Measurements from ENCODE around the gene SEMA6D.

The SEMA6D gene

DNA sequence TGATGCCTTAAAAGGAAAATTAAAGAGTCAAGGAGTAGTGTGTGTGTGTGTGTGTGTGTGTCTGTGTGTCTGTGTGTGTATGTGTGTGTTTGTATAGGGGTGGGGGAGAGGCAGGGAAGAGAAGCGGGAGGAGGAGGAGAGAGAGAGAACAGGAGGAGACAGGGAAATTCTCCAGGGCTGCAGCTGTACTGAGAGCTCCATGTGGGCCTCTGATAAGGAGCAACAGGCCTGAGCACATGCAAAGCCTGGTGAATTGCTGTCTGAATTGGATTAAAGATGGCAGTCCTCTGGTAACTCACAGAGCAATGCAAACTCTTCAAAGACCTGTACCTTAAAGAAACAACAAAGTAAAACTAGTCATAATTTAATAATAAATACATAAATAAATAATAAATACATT, 70.6 kb downstream of the SEMA6D start:
- DNase-seq (ENCODE audit: low read depth in 2 of 2), result no peak

DNA sequence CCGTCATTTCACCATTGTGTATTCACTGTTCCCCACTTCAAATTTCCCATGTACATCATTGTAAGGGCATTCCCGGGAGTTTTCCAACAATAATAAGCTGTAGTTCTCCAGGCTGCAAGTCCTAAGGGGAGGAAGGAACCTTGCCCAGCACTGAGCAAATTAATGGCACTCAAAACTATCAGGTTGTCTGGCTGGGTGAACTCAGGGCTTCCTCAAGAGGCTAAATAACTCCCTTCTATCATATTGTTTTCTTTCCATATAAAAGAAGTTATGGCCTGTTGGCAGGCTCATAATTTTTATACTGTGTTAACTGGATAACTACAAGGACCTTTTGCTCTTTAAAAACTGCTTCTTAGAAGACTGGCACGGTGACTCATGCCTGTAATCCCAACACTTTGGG, 71.4 kb downstream of the SEMA6D start:
- no peak for DNase-seq (ENCODE audit: low read depth in 2 of 2)

DNA sequence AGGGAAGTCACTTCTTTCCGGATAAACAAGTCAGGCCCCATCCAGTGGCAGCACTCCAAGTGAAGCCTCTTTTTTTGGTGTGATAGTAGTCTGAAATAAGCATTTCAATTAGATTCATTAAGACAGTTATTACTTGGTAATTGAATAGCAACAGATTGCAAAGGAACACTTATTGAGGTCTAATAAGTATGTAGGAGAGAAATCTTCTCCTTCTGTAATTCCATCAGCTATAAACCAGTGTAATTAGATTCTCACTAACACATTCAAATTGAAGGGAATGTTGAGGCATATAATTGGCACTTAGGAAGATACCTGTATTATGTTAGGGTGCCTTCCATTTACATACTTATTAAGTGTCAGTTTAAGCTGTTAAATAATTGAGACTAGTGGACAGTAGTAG, 73.9 kb downstream of the SEMA6D start:
- no peak for DNase-seq (ENCODE audit: low read depth in 2 of 2)

DNA sequence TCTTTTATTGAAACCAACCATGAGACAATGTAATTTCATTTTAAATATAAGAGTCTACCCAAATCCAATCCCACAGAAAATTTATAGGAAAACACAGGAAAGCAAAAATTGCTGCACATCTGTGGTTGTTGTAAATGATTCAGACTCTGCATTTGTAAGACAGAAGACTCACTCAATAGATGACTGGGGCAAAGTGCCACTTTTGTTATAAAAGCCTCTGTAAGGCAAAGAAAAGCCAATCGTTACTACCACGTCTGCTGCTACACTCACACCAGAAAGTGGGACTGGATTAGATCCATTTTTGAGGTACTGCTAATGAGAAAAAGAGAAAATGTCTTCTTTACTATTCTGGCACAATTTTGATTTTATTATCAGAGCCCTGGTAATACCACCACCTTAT, 74.9 kb downstream of the SEMA6D start:
- no peak for DNase-seq (ENCODE audit: low read depth in 2 of 2)

DNA sequence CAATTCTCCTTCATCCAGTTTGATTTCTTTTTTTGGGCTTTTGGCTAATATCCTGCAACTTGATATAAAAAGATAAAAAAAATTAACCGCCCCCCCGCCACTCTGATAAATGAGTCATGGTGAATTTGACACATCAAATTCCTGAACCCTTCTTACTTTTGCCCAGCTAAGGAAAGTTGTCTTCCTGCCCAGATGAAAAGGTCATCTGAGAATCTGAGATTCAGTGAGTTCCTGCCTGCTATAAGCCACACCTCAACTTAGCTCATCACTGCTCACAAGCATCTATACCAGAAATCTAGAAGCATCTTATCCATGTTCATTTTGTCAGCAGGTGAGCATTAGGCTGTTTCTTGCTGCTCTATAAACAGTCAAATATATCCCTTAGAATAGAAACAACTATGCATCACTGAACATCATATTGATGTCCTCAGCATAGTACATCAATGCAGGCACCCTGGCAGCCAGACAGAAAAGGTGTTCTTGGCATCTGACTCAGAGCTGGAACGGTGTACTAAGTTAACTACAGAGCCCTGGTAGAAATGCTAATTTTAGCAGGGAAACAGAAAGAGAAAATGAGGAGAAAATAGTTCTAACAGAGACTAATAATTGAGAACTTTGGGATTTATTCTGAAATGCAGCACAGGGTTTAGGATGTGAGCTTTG, 77.1 kb downstream of the SEMA6D start:
- DNase-seq (ENCODE audit: low read depth in 2 of 2), result no peak

DNA sequence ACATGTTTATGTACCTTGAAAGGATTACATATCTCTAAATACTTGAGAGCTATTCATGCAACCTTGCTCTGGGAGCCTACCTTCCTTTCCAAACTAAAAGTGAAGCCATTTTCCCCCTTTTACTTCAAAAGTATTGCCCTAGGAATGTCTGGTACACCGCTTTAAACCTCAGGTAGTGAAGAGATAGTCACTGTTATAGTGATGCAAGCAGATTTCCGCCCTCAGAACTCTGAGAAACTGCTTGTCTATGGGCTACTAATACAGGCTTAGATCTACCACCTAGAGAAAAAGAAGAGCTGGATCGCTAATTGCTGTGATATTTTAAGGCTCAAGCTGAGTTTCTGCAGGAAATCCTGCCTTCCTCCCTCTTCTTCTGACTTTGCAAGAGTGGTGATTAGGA, 78.6 kb downstream of the SEMA6D start:
- no peak for DNase-seq (ENCODE audit: low read depth in 2 of 2)

DNA sequence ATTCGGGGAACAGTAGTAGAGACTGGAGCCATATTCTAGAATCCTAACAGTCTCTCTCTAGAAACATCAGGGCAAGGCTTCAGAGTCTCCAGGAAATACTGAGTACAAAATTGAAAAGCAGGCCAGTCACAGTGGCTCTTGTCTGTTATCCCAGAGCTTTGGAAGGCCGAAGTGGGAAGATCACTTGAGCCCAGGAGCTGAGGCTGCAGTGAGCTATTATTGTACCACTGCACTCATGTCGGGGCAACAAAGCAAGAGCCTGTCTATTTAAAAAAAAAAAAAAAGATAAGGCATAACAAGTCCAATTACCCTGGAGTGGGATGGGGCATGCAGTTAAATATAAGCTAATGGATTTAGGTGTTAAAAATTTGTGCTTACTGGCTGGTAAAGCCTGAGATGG, 79.0 kb downstream of the SEMA6D start:
- DNase-seq (ENCODE audit: low read depth in 2 of 2), result no peak

DNA sequence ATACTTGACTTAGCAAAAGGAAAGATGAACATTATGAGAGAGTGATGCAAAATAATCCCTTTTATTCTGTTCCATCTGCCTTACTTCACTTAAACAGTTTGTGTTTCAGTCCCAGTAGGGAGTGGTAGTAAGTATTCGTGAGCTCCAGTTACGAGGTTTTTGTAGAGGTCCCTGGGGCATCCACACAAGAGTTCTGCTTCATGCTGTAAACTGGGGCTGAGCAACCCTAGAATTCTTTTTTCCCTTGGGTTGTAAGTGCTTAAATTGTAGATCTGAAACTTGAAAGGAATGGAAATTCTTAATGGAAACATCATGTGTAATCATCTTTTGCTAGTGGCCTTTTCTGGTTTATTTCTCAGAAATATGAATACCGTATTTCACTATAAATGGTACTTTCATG, 79.5 kb downstream of the SEMA6D start:
- DNase-seq (ENCODE audit: low read depth in 2 of 2), result no peak

DNA sequence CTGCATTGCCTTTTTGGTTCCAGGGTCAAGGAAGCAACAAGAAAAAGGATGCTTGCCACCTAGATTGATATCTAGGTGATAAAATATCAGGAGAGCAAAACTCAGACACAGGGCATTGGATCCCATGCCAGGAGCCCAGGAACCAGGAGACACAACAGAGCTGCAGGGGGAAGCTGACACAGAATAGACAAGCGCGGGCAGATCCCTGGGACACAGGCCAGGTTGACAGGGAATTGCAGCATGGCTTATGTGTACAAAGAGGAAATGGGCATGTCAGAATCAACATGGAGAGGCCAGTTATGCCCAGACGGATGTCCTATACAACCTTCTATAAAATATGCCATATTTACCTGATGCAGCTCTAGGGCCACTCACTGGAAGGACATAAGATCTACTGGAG, 84.2 kb downstream of the SEMA6D start:
- no peak for DNase-seq (ENCODE audit: low read depth in 2 of 2)

DNA sequence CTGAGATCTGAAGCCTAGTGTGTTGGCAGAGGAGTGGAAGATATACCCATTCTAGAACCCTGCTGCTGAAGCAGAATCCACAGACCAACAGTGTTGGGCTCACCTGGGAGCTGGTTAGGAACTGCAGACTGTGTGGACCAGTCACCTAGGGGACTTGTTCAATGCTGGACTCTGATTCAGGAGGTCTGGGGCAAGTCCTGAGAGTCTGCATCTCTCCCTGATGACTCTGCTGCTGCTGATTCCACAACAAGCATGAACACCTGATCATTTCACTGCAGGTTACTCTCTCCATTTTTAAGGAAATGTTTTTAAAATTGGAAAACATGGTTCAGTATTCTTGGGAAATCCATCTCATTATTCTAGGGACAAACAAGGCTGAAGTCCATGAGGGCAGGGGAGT, 84.9 kb downstream of the SEMA6D start:
- DNase-seq (ENCODE audit: low read depth in 2 of 2), result no peak

DNA sequence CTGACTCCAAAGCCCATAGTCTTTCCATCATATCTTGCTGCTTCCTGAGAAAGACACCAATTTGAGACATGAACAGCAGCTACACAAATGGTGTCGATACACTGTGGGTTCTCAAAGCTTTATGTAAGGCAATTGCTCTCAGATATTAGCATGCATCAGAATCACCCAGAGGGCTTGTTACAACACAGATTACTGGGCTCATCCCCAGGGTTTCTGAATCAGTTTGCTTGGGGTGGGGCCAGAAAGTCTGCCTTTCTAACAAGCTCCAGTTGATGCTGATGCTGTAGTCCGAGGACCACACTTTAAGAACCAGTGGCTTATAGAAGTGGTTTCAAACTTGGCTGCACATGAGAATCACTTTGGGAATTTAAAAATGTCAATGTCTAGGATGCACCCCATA, 86.5 kb downstream of the SEMA6D start:
- DNase-seq (ENCODE audit: low read depth in 2 of 2), result no peak

DNA sequence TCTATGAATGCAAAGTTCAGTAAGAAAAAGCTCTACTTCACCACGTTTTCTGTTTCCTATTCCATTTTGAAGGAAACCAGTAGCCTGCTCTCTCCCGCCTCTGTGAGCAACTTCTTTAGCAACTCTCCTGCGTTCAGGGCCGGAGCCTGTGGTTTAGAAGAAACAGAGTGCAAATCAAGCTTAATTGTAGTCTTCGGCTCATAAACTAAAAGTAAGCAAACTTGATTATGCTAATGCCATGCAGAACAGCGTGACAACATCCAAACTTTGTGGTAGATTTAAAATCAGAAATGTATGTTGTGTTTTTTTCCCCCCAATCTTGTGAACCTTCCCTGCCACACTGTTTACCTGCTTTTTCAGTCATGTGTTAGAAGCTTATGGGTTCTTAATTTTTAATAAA, 87.4 kb downstream of the SEMA6D start:
- DNase-seq (ENCODE audit: low read depth in 2 of 2), result no peak

DNA sequence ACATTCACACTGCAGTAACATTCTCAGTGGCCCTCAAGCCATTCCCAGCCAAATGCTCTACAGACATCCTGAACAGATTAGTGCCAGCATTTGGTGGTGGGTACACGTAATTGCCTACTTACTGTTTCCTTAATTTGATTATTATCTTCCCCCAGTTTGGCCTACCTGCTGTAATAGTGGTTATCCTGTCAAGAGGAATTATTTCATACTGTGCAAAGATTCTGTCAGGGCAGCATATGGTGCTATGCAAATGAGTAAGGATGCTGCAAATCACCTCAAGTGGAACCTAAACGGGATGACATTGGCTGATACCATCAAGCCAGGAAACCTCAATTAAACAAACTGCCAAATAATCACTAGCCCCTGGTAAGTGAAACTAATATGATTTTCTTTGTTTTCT, 88.7 kb downstream of the SEMA6D start:
- no peak for DNase-seq (ENCODE audit: low read depth in 2 of 2)

DNA sequence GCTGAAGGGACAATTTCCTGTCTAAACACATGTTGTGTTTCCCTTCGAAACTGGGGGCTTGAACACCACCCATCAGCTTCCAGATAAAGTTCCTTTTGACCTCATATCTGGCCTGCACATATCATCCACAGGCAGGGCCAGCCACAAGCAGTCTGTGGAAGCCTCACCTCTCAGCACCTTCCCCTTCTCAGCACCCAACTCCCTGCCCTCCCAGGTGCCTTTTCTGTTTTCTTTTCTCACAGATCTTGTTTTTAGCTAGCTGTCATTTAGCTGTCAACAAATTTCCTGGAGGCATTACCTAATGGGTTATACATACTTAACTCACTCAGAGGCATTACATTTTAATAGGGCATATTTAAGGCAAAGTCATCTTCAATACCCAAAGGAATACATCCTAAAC, 93.9 kb downstream of the SEMA6D start:
- no peak for DNase-seq (ENCODE audit: low read depth in 2 of 2)

DNA sequence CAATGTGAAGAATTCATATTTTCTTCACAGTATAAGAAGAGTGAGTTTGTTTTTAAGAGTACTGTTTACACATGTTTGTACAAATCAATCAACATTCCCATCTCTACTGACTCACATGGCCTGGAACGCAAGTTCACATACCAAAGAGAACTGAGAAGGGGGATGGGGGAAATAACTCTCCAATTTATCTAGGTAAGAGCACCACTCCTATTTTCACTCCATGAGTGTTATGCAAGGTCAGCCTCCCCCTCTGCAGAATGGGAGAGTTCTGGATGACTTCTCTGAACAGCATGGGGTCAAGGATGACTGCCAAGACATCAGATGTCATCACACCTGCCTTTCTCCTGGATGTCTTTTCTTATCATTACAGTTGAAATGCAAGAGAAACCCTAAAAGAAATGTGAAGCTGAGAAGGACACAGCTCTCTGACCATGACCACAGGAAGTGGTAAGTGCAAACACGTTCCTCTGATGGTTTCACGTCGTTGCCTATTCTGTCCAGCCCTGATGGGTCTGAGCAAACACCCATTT, 95.2 kb downstream of the SEMA6D start:
- no peak for DNase-seq (ENCODE audit: low read depth in 2 of 2)

DNA sequence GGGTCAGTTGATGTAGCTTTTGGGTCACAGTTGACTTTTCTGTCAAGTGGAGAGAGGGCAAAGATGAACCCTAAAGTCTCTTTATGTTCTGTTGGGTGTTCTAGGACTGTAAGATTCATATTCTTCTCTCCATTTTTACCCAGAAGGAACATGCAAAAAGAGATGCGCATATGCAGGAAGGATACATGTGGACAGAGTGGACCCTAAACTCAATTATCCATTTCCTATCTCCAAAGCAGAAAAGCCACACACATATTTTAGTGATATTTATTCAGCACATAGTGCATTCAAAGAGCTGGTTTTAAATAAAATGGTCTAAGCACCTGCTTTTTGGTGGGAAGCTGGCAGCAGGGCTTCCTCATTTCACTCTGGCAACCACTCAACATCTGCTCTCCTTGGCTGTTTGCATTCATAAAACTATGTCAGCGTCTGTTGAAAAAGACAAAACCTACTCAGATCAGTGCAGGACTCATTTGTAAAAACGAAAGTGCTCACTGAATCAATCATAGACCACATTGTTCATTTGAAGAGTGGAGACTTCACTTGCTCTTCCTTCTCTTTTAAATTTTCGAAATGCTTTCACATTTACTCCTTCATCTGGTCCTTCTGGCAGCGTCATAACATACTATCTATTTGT, 96.6 kb downstream of the SEMA6D start:
- no peak for DNase-seq (ENCODE audit: low read depth in 2 of 2)

DNA sequence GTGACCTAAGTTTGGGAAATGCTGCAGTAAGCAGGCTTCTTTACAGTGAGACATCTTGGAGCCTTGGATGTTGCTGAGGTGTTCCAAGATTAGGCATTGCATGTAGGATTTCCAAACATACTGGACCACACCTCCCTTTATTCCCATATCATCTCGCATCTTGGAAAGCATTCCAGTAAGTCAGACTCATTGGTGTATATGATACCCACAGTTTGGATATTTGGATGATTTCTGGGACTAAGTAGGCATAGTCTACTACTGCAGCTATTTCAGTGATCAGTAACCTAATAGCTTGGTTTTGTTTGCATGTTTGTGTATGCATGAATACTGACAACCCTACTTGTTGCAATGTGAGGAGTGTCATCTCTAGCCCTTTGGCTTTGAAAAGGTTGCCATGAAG, 97.3 kb downstream of the SEMA6D start:
- no peak for DNase-seq (ENCODE audit: low read depth in 2 of 2)

DNA sequence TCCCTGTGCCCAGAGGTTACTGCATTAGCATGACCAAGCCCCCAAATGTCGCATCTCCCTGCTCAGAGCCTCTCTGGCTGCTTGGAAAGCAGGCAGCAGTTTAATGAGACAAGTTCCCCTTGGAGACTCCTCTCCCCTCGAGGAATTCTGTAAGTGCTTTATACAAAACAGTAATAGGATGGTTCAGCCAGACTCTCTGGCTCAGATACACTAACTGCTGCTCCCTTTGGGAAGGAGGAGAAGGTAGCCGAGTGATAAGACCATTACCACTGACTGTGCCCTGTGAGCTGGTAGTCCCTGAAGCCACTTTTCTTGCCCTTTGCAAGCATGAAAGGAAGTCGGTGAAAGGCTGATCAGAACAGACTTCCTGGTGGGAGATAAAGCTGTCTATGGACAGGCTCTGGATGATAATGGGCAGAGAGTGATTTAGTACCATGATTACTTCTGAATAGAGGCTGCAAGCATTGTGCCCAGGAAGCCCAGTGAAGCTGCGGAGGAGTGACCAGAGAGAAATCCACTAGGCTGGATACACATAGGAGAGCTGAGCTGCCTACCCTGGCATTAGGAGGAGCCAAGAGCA, 100.8 kb downstream of the SEMA6D start:
- DNase-seq (ENCODE audit: low read depth in 2 of 2), result no peak

DNA sequence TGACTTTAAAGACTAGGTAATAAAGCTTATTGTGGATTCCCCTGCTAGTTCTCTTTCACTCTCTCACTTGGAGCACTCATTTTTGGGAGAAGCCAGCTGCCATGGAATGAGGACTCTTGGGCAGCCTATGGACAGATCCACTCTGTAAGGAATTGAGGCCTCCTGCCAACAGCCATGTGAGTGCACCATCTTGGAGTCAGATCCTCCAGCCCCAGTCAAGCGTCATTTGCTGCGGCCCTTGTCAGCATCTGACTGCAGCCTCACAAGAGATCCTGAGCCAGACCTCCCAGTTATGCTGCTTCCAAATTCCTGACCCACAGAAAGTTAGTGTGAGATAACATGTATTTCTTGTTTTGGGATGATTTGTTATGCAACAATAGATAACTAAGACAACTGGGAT, 101.9 kb downstream of the SEMA6D start:
- no peak for DNase-seq (ENCODE audit: low read depth in 2 of 2)

DNA sequence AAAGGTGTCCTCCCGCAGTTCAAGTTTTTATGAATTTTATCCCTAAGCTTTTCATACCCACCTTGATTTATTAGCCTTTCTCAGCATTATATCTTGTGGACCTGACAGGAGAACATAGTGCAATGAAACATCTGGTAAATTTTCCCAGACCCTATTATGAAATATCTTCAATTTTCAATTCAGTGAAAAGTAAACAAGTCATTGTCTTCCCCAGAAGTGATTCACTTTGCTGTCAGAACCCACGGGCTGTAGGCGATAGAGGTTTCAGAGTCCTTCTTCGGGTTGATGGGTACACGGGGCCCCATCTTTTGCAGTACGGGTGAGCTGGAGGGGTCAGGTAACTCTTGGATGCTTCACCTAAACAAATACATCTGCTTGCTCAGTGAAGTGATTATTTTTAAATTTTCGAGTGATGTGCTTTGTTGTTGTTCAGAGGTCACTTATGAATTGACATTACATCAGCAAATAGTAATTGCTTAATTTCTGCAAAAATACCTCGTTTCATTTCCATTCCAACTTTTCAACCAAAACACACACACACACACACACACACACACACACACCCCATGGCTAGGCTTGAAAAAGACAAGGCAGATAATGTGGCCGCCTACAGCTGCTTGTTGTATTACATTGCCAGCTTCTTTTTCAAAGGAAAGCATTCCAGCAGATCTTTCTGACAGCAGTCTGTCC, 102.9 kb downstream of the SEMA6D start:
- no peak for DNase-seq (ENCODE audit: low read depth in 2 of 2)

DNA sequence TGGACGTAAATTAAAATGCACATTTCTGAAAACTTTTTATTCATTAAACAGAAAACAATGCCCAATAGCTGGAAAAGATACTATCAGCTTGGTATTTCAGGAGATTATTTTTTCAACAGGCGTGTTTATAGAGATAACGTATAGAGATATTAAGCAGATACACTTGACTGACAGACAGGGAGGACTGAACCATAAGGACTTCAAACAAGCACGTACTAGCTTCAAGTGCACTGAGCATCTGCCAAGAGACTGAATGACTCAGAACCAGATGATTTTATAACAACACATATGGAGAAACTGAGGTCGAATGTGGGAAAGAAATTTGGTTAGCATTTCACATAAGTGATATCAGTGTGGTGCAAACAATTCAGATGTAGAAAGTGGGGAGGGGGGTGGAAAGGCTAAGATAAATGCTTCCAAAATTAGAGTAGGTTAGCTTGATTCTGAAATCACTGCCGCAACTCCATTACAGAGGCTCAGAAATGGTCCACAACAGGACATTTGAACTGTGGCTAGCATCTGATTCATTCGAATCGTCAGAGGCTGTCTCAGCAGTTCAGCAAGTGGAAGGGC, 103.5 kb downstream of the SEMA6D start:
- DNase-seq (ENCODE audit: low read depth in 2 of 2), result no peak

DNA sequence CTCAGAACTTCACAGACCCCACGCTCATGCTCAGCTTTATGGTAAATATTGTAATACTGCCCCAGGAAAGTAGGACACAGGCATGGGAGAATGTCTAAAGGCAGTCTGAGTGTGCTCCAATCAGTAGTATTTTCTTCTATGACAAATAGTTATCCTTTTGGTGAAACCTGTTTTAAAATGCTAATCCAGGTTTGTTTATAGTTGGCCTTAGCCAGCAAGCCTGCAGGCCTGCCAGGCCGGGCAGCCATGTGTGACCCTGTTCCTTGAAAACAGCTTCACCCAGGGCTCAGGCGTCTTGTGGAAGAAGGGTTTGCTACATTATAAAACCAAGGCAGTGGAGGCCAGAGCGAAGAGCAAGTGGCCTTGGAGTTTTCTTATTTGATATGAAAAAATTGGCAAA, 104.7 kb downstream of the SEMA6D start:
- no peak for DNase-seq (ENCODE audit: low read depth in 2 of 2)
